ENCODE measurements around the gene KCMF1. TPM values are rescaled to one million over a fixed set of nuclear protein-coding genes. Genes with fewer than 3 reads are reported as not detected.

KCMF1 gene
- total and polyA plus RNA-seq, 2 of the 13 experiments (the other 11 are each of a cell fraction or from before 2014, with no cell fraction given), result 62.1 to 116 TPM

DNA sequence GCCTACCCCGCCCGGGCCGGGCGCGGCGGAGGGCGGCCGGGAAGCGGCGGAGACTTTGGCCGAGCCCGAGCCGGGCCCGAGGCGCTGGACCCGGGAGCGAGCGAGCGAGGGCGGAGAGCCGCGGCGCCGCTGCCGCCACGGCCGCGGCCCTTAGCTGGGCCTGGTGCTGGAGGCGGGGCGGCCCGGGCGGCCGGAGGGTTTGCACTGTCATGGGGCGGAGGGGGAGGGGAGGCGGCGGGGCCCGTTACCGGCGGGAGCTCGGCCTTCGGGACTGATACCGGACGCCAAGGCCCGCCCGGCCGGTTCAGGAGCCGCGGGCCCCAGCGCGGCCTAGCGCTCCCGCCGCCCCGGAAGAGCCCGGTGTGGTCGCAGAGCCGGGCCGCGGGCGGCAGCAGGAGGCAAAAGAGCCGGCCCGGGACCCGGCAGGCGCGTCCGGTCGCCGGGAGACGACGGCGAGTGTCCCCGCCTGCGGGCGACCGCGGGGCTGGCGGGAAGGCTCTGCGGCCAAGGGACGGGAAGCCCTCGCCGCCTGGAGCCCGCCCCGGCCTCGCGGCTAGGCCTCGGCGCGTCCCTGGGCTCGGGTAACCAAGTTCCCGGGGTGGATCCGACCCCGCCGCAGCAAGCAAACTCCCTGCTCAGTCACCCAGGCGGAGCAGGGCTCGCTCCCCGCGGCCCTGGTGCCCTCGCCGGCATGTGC, 697 bp downstream of the KCMF1 start (continued):
- TF ChIP-seq XRCC5 (optimal IDR thresholded peaks at IDR 0.05; ENCODE audit: low read length) (peak; percentile 64), MTF2 (CRISPR knock-in tag; IDR thresholded peaks at IDR 0.05; ENCODE audit: borderline replicate concordance) (no peak), NONO (IDR thresholded peaks at IDR 0.05) (no peak), NONO (CRISPR knock-in tag; conservative IDR thresholded peaks at IDR 0.05) (peak; percentile 59; the same call in 1 of the 2 replicates), MAZ (IDR thresholded peaks at IDR 0.05; ENCODE audit: borderline replicate concordance, low read depth, low read length) (no peak), MAZ (CRISPR knock-in tag; IDR thresholded peaks at IDR 0.05; ENCODE audit: low read depth) (peak; percentile 51; the same call in 1 of the 2 replicates), ZNF12 (CRISPR knock-in tag; IDR thresholded peaks at IDR 0.05) (0 out of 2 replicates have a peak, but pooled peaks have one; percentile 17), TRIM24 (CRISPR knock-in tag; IDR thresholded peaks at IDR 0.05) (no peak), ZNF431 (CRISPR knock-in tag; IDR thresholded peaks at IDR 0.05; ENCODE audit: borderline replicate concordance, low read depth) (peak; percentile 68; the same call in 1 of the 2 replicates), ZNF775 (CRISPR knock-in tag; IDR thresholded peaks at IDR 0.05; ENCODE audit: borderline replicate concordance) (no peak), AHR (CRISPR knock-in tag; IDR thresholded peaks at IDR 0.05) (peak; percentile 30; the same call in 1 of the 2 replicates), WIZ (CRISPR knock-in tag; IDR thresholded peaks at IDR 0.05) (no peak), TARDBP (CRISPR knock-in tag; IDR thresholded peaks at IDR 0.05) (0 out of 2 replicates have a peak, but pooled peaks have one; percentile 62), ZNF615 (CRISPR knock-in tag; IDR thresholded peaks at IDR 0.05; ENCODE audit: borderline replicate concordance) (no peak), ZNF777 (CRISPR knock-in tag; IDR thresholded peaks at IDR 0.05) (peak; percentile 49), ZNF143 (CRISPR knock-in tag; IDR thresholded peaks at IDR 0.05) (0 out of 2 replicates have a peak, but pooled peaks have one; percentile 29), ZNF766 (CRISPR knock-in tag; IDR thresholded peaks at IDR 0.05; ENCODE audit: borderline replicate concordance) (0 out of 2 replicates have a peak, but pooled peaks have one; percentile 13), TBL1XR1 (IDR thresholded peaks at IDR 0.05; ENCODE audit: borderline replicate concordance, low read length, partially characterized antibody) (no peak)
- TF ChIP-seq, protein P1, sequence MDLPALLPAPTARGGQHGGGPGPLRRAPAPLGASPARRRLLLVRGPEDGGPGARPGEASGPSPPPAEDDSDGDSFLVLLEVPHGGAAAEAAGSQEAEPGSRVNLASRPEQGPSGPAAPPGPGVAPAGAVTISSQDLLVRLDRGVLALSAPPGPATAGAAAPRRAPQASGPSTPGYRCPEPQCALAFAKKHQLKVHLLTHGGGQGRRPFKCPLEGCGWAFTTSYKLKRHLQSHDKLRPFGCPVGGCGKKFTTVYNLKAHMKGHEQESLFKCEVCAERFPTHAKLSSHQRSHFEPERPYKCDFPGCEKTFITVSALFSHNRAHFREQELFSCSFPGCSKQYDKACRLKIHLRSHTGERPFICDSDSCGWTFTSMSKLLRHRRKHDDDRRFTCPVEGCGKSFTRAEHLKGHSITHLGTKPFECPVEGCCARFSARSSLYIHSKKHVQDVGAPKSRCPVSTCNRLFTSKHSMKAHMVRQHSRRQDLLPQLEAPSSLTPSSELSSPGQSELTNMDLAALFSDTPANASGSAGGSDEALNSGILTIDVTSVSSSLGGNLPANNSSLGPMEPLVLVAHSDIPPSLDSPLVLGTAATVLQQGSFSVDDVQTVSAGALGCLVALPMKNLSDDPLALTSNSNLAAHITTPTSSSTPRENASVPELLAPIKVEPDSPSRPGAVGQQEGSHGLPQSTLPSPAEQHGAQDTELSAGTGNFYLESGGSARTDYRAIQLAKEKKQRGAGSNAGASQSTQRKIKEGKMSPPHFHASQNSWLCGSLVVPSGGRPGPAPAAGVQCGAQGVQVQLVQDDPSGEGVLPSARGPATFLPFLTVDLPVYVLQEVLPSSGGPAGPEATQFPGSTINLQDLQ (CRISPR knock-in tag; IDR thresholded peaks at IDR 0.05), result peak; percentile 82; the same call in 1 of the 2 replicates
- TF ChIP-seq, protein P2, sequence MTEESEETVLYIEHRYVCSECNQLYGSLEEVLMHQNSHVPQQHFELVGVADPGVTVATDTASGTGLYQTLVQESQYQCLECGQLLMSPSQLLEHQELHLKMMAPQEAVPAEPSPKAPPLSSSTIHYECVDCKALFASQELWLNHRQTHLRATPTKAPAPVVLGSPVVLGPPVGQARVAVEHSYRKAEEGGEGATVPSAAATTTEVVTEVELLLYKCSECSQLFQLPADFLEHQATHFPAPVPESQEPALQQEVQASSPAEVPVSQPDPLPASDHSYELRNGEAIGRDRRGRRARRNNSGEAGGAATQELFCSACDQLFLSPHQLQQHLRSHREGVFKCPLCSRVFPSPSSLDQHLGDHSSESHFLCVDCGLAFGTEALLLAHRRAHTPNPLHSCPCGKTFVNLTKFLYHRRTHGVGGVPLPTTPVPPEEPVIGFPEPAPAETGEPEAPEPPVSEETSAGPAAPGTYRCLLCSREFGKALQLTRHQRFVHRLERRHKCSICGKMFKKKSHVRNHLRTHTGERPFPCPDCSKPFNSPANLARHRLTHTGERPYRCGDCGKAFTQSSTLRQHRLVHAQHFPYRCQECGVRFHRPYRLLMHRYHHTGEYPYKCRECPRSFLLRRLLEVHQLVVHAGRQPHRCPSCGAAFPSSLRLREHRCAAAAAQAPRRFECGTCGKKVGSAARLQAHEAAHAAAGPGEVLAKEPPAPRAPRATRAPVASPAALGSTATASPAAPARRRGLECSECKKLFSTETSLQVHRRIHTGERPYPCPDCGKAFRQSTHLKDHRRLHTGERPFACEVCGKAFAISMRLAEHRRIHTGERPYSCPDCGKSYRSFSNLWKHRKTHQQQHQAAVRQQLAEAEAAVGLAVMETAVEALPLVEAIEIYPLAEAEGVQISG (CRISPR knock-in tag; IDR thresholded peaks at IDR 0.05), result peak; percentile 75
- TF ChIP-seq, protein P3, sequence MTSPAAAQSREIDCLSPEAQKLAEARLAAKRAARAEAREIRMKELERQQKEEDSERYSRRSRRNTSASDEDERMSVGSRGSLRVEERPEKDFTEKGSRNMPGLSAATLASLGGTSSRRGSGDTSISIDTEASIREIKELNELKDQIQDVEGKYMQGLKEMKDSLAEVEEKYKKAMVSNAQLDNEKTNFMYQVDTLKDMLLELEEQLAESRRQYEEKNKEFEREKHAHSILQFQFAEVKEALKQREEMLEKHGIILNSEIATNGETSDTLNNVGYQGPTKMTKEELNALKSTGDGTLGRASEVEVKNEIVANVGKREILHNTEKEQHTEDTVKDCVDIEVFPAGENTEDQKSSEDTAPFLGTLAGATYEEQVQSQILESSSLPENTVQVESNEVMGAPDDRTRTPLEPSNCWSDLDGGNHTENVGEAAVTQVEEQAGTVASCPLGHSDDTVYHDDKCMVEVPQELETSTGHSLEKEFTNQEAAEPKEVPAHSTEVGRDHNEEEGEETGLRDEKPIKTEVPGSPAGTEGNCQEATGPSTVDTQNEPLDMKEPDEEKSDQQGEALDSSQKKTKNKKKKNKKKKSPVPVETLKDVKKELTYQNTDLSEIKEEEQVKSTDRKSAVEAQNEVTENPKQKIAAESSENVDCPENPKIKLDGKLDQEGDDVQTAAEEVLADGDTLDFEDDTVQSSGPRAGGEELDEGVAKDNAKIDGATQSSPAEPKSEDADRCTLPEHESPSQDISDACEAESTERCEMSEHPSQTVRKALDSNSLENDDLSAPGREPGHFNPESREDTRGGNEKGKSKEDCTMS (CRISPR knock-in tag; conservative IDR thresholded peaks at IDR 0.05), result no peak
